OCI-LY7 (cell line): Measurements from ENCODE around the gene RETREG1.

ENCODE experiments used
- CTCF ChIP-seq: fragments of 200-600 bp; sonication (generic); conservative IDR thresholded peaks from 2 replicates; pipeline ENCODE4 v1.5.1; 2014; ENCODE audit warnings: mild to moderate bottlenecking, antibody characterized with exemption, low read length, moderate library complexity, mixed read lengths
- EZH2phosphoT487 ChIP-seq: fragments of 200-600 bp; sonication (generic); IDR thresholded peaks from 2 replicates; pipeline ENCODE4 v1.6.1; 2018; ENCODE audit warnings: low read depth, borderline replicate concordance, mild to moderate bottlenecking, mixed run types, antibody characterized with exemption, low read length, moderate library complexity, mixed read lengths

- TF ChIP-seq CTCF (no peak), EZH2phosphoT487 (no peak)
These were observed 178.8 kb downstream of the RETREG1 start for GRCh38 chr5:16437977-16438376.
